Fibroblast of lung (primary cell): Measurements from ENCODE around the gene WNT7B.

Source experiments
- CTCF ChIP-seq, 2 donors: IDR thresholded peaks in 1 of 2; conservative IDR thresholded peaks in 1 of 2; 1 replicate in 1 of 2; 2 replicates in 1 of 2; pipeline ENCODE4 v1.5.1; 2011 to 2012; ENCODE audit warnings: low read length in 2 of 2, control low read depth in 1 of 2, inconsistent platforms in 1 of 2, low read depth in 1 of 2, mild to moderate bottlenecking in 1 of 2
- EZH2 ChIP-seq: IDR thresholded peaks from 2 replicates; pipeline ENCODE4 v1.5.1; 2012; ENCODE audit warnings: low read length, control low read depth, mild to moderate bottlenecking; ENCODE audit errors: missing control alignments

GRCh38 chr22:46018859-46019258 is 41.9 kb upstream of the WNT7B start:
- no peak for TF ChIP-seq CTCF (conservative IDR thresholded peaks at IDR 0.05 in 1 of 2, IDR thresholded peaks at IDR 0.05 in 1 of 2; ENCODE audit: low read depth in 1 of 2, low read length in 2 of 2)
- no peak for TF ChIP-seq EZH2
